Kasumi-1 (cell line): ENCODE data around the gene NSUN2.

Source experiments
- DNase-seq, 2 experiments: peaks; one replicate each; lab custom pipeline; 2025; lab: John Stamatoyannopoulos, UW

The NSUN2 gene

GRCh38 chr5:6604341-6604740 is 28.5 kb downstream of the NSUN2 start:
- DNase-seq: no peak

DNA sequence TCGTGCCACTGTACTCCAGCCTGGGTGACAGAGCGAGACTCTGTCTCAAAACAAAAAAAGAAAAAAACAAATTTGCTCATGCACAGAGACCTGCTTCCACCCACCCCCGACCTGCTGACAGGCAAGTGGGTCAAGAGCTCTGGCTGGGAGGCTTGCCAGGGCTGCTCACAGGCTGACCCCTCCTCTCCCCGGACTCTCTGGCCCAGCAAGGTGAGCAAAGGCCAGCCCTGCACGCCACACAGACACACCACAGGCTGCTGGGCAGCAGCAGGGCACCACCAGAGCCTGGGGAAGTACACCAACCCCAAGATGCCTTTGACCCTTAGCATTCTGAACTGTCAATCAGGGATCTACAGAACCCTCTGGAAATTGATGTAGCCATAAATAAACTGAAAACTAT is 29.2 kb downstream of the NSUN2 start:
- no peak for DNase-seq

DNA sequence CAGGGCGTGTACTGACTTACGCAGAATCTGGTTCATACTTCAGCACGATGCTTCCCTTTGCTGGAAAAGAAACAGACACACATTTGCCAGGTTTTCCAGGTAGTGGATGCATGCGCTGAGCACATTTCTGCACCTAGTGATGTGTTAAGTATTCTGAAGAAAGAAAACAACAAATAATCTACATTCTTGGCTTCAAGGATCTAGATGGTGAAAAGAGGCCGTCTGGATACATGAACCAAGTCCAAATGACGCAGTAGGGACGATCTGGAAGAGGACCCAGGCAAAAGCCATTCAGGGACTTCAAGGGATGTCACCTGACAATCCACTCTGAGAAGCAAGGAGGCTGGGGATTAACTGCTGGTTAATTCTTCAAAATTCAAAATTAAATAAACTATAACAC is 30.4 kb downstream of the NSUN2 start:
- no peak for DNase-seq

DNA sequence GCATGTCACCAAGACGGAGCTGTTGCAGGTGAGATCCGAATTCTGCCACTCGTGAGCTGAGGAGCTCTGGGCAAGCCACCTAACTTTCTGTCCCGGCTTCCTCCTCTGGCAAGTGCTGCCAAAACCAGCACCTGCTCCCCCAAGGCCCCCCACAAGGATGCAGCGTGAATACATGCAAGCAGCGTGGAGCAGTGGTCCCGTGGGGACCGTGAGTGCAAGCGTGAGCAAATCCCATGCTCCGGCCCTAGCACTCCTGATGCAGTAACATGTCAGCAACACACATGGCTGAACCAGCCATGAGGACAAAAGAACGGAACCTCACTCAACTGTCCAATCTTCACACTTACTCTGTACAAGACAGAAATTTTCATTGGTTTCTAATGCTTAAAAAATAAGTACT is 31.0 kb downstream of the NSUN2 start:
- DNase-seq: no peak

- no peak for DNase-seq
Measured at GRCh38 chr5:6601271-6601670, 31.6 kb downstream of the NSUN2 start.

DNA sequence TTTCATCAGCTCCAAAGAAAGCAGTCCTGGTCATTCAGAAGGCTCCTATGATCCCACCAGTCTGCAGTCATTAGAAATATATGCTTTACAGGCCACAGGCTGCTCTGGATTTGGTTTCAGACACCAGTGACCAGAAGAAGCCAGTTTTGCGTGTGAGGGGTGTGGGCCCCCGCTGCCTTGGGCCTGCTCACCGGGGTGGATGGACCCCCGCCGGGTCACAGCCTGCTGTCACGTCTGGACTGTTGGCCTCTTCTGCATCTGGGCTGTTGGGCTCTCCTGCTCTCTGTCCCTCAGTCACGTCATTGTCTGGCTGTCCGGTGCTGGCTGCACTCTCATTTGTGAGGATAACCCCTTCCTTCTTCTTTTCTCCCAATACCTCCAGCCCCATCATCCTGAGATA is 33.1 kb downstream of the NSUN2 start:
- DNase-seq: no peak

GRCh38 chr5:6598351-6598900 is 34.4 kb downstream of the NSUN2 start:
- no peak for DNase-seq

DNA sequence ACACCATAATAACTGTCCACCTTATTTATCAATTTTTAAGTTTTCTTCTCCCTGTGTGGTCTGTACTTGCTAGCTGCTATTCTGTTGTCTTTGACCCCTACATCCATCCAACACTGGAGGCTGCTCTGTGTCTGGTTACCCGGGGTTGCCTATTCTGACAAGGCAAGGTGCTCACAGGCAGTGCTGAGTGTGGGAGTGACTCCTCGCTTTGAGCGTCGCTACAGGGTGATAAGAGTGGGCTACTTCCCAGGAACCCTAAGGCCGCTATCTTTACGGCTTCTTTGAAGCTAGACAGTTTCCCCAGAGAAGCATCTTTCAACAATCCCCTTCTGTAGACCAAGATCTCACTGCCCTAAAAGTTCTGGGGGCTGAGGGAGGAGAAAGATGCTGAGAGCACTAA is 35.3 kb downstream of the NSUN2 start:
- no peak for DNase-seq

- no peak for DNase-seq
Measured at GRCh38 chr5:6596388-6596787, 36.5 kb downstream of the NSUN2 start.

GRCh38 chr5:6595405-6595804 is 37.4 kb downstream of the NSUN2 start:
- DNase-seq: no peak

GRCh38 chr5:6594066-6594465 is 38.8 kb downstream of the NSUN2 start:
- DNase-seq: no peak

DNA sequence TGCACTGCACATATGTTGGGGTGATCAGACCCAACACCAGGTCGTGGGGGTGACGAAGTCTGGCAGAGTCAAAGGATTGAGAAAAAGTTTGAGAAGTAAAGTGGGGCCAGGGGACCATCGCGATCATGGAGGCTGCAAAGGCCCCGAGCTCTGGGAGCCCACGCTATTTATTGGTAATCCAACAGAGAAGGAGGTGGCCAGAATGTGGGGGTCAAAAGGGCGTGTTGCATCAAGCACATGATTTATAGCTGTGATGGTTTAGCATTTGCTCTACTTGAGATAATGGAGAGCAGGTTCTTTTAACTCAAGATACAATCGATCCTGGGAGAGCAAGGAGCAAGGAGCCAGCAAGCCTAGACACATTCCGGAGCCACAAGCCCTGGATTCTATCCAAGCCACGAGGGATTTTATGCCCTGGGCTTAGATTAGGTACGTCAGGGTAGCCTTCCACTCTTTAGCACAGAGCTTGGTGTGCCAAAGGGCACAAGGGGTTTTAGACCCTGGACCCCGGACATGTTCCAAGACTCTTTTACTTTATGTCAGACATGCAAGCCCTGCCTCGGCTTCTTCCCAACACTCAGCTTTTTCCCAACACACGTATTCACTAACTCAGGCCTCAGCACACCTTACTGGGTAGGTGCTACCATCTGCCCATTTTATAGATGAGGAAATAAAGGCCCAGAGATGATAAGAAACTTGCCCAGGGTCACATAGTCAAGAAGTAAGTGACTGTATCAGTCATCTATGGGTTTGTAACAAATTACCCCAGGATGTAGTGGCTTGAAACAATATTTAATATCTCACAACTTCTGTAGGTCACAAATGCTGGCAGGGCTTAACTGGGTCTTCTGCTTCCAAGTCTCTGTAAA is 39.5 kb downstream of the NSUN2 start:
- DNase-seq: no peak

GRCh38 chr5:6592601-6593000 is 40.2 kb downstream of the NSUN2 start:
- no peak for DNase-seq

DNA sequence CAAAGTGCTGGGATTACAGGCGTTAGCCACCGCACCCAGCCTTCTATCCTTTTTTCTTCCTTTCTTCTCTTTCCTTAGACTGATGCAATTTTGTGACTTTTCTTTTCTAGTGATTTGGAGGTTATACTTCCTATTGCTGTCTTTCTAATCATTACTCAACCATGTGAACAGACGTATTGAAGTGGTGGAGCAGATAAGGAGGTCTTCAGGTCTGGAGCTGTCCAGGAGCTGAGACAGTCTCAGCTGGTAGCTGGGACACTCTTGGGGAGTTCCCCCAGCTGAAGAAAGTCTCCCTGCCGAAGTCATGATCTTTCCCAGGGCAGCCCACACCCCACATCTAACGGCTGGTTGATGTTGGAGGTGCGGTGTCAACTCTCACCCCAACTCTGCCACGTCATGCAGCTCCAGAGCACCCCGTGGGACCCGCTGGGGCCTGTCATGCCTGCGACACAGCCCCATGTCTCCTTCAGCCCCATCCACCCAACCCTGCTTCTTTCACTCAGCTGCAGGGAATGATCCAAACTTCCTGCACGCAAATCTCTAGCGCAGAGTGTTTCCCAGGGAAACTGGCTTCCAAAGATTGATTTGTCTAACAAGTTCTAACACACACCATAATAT is 41.1 kb downstream of the NSUN2 start:
- DNase-seq: no peak

- no peak for DNase-seq
Measured at GRCh38 chr5:6590581-6590980, 42.3 kb downstream of the NSUN2 start.

DNA sequence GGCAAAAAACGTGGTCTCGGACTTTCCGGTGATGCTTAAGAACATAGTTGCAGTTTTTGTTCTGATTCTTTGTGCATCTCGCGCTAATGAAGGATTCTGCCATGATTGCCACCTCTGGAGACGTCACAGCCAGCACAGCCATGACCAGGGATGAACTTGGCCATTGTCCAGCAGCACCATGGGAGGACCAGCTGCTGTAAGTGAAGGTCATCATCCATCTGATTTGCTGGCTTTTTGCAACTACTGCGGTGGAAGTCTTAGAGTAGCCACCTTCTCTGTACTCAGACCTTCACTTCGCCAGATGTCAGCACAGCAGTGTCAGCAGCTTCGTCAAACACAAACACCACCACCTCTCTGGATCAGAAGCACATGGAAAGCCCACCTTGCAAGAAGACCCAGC is 45.7 kb downstream of the NSUN2 start:
- no peak for DNase-seq

DNA sequence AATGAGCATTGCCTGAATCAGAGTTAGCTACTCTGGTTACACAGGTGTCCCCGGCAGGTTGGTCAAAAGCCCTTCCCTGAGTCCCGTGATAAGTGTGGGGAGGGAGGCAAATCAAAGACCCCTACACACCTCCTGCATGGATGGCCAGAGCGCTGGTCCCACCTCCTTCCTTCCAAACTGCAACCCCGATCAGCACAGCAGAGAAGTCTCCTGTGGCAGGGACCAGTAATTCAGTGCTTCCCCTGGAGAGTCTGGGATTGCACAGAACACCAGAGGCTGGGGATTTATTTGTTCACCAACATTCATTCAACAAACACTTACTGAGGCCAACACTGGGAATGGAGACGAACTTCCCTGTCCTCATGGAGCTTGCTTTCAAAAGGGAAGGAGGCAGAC is 46.2 kb downstream of the NSUN2 start:
- no peak for DNase-seq

- no peak for DNase-seq
Measured at GRCh38 chr5:6585939-6586646, 46.8 kb downstream of the NSUN2 start.

GRCh38 chr5:6585168-6585567 is 47.7 kb downstream of the NSUN2 start:
- DNase-seq: no peak

DNA sequence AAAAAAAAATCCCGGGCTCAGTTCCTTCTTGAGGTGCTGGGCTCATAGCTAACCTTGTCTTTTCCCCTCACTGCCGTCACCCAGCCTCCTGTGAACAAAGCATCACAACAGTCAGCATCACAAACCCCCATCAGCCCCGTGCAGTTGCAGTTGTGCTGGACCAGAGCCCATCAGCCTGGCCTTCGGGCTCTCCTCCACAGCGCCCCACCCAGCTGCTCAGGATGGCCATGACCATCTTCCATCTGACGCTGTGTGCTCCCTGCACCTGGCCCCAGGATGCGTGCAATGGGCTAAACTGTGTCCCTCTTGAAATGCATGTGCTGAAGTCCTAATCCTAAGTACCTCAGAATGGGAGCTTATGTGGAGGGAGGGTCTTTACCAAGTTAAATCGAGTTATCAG is 48.1 kb downstream of the NSUN2 start:
- no peak for DNase-seq

DNA sequence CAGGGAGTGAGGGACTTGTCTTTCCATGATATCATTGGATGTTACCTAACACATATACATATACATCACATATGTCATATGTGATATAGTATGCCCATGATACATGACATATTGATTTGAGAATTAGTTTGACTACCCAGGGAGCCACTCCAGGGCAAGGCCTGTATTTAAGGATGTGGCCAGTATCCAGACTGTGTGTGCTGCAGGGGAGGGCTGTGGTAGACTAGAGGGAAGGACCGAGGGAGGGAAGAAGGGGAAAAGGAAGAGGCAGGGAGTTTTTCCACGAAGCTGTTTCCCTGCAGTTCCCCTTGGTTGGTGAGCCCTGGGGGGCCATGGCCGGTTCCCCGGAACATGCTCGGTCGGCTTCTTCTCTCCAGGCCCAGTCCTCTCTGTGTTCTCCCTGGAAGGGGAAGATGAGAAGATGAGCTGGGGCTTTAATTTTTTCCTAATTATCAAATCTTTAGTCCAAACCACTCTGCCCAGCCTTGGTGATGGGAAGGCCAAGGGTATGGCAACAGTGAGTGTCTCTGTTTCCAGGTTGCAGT is 48.7 kb downstream of the NSUN2 start:
- no peak for DNase-seq

GRCh38 chr5:6583049-6583880 is 49.6 kb downstream of the NSUN2 start:
- DNase-seq: no peak
